SU-DHL-6 (cell line): Measurements from ENCODE around the gene ARPC2.

Experiments used
- H2AFZ ChIP-seq: fragments of 200-600 bp; sonication (generic); 2 replicates; pipeline ENCODE4 v1.6.1; 2014; ENCODE audit warnings: low read depth, mild to moderate bottlenecking, moderate library complexity, mixed read lengths, antibody characterized with exemption, low read length; ENCODE audit not compliant: severe bottlenecking
- H3F3A ChIP-seq: fragments of 200-600 bp; shearing (Covaris generic); 2 replicates; pipeline ENCODE4 v1.6.0; 2016; ENCODE audit warnings: antibody characterized with exemption, mild to moderate bottlenecking; ENCODE audit not compliant: insufficient read depth
- H3K27ac ChIP-seq: fragments of 200-600 bp; sonication (generic); 2 replicates; pipeline ENCODE4 v1.5.1; 2016; ENCODE audit warnings: low read depth, mild to moderate bottlenecking, low read length, moderate library complexity, mixed read lengths
- H3K27me3 ChIP-seq: fragments of 200-600 bp; sonication (generic), shearing (Covaris generic); 2 replicates; pipeline ENCODE4 v1.6.0; 2014; ENCODE audit warnings: mild to moderate bottlenecking, low read length
- H3K36me3 ChIP-seq: fragments of 200-600 bp; sonication (generic); 2 replicates; pipeline ENCODE4 v1.6.1; 2014; ENCODE audit warnings: mild to moderate bottlenecking, low read length, mixed read lengths
- H3K4me2 ChIP-seq: fragments of 300-600, 200-600 bp; shearing (Covaris generic), sonication (generic); 2 replicates; pipeline ENCODE4 v1.6.0; 2014; ENCODE audit warnings: low read length, low read depth, mild to moderate bottlenecking; ENCODE audit not compliant: poor library complexity, severe bottlenecking
- H3K4me3 ChIP-seq: fragments of 200-600 bp; sonication (generic); 2 replicates; pipeline ENCODE4 v1.5.1; 2014; ENCODE audit warnings: antibody characterized with exemption, low read length, mild to moderate bottlenecking, mixed read lengths; ENCODE audit not compliant: insufficient read depth, poor library complexity, severe bottlenecking
- H3K79me2 ChIP-seq: fragments of 200-600 bp; sonication (generic); 2 replicates; pipeline ENCODE4 v1.6.1; 2014; ENCODE audit warnings: mild to moderate bottlenecking, low read length, moderate library complexity; ENCODE audit not compliant: insufficient read depth
- H3K9ac ChIP-seq: fragments of 200-600 bp; sonication (generic); 2 replicates; pipeline ENCODE4 v1.7.0; 2014; ENCODE audit warnings: mild to moderate bottlenecking, low read length
- H3K9me2 ChIP-seq: fragments of 200-600 bp; sonication (generic); replicated peaks from 2 replicates; pipeline ENCODE4 v1.6.1; 2014; ENCODE audit warnings: low read length; ENCODE audit not compliant: insufficient read depth
- H3K9me3 ChIP-seq: fragments of 200-600 bp; sonication (generic); 2 replicates; pipeline ENCODE4 v1.6.1; 2014; ENCODE audit warnings: low read length, mixed read lengths; ENCODE audit not compliant: insufficient read depth
- H4K20me1 ChIP-seq: fragments of 200-600 bp; sonication (generic); 2 replicates; pipeline ENCODE4 v1.6.1; 2014; ENCODE audit warnings: low read depth, mild to moderate bottlenecking, antibody characterized with exemption, low read length, moderate library complexity, mixed read lengths
- EZH2phosphoT487 ChIP-seq: fragments of 200-600 bp; sonication (generic), shearing (Covaris generic); conservative IDR thresholded peaks from 2 replicates; pipeline ENCODE4 v1.6.1; 2018; ENCODE audit warnings: mild to moderate bottlenecking, antibody characterized with exemption, low read length, moderate library complexity, mixed read lengths
- TF ChIP-seq, protein P1 (sequence below): fragments of 200-600 bp; sonication (generic); IDR thresholded peaks from one replicate; pipeline ENCODE4 v1.5.1; 2017; ENCODE audit warnings: antibody characterized with exemption, mild to moderate bottlenecking, low read length, moderate library complexity; ENCODE audit not compliant: insufficient read depth, poor library complexity, severe bottlenecking

Gene ARPC2

DNA sequence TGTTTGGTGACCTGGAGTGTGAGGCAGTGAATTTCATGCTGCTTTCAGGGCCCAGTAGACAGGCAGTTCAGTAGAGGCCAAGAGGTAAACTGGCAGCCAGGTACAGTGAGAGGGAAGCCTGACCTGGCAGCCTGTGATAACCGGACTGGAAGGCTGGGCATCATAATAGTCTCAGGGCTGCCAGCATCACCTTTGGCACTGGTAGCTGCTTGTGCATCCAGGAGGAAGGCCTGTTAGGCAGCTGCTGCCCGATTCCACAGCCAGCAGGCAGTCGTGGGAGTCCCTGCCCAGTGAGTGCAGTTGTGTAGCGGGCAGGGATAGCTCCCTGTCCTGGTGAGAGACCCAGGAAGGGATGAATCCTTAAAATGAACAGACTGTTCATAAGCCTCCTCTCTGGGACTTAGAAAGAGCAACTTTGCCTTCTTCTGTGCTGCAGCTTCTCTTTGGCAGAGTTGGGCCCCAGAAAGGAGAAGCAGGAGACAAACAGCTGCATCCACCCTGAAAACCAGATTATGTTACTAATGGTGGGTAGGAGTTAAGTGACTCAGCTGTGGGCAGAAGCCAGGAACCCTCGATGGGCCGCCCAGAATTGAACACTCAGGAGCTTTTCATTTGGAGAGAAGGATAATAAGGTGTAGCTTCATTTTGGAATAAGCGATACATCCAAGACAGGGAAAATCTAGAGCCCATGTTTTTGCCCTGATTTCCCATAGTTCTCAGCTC is 35.7 kb downstream of the ARPC2 start:
- no peaks in the 10 kb centered on the region for H4K20me1 ChIP-seq
- H3K36me3 ChIP-seq: peaks cover 16% of the 10 kb centered on the region; the same call in 1 of the 2 replicates
- no peak overlapping the region for H3K4me2 ChIP-seq
- no peak overlapping the region for H3K9ac ChIP-seq
- no peaks in the 10 kb centered on the region for H3K9me3 ChIP-seq
- TF ChIP-seq, protein P1, sequence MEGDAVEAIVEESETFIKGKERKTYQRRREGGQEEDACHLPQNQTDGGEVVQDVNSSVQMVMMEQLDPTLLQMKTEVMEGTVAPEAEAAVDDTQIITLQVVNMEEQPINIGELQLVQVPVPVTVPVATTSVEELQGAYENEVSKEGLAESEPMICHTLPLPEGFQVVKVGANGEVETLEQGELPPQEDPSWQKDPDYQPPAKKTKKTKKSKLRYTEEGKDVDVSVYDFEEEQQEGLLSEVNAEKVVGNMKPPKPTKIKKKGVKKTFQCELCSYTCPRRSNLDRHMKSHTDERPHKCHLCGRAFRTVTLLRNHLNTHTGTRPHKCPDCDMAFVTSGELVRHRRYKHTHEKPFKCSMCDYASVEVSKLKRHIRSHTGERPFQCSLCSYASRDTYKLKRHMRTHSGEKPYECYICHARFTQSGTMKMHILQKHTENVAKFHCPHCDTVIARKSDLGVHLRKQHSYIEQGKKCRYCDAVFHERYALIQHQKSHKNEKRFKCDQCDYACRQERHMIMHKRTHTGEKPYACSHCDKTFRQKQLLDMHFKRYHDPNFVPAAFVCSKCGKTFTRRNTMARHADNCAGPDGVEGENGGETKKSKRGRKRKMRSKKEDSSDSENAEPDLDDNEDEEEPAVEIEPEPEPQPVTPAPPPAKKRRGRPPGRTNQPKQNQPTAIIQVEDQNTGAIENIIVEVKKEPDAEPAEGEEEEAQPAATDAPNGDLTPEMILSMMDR: no peak
- no peak for TF ChIP-seq EZH2phosphoT487
- no peaks in the 10 kb centered on the region for H3K27me3 ChIP-seq
- no peak overlapping the region for H2AFZ ChIP-seq
- peaks cover 37% of the 10 kb centered on the region for H3F3A ChIP-seq
- H3K4me3 ChIP-seq: no peak overlapping the region
- no peak overlapping the region for H3K27ac ChIP-seq
- H3K79me2 ChIP-seq: no peaks in the 10 kb centered on the region
- H3K9me2 ChIP-seq: no peaks in the 10 kb centered on the region

DNA sequence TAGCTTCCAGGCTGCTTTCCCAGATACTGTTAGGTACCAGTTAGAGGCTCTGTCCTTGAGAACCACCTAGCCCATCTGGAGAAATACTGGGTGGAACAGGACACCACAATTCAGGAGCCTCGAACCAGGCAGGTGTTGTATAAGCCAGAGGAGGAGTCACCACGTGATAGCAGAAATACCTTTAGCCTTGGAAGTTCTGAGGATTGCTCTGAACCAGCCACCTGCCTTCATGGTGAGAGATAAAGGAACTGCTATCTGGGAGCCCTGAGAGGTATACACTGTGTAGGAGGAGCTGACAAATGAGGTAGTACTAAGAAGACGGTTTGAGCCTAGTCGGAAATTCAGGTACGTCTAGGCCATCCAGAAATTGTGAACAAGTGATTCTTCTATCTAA is 36.2 kb downstream of the ARPC2 start:
- Histone ChIP-seq H3F3A (peaks cover 39% of the 10 kb centered on the region), H3K9me3 (no peaks in the 10 kb centered on the region), H4K20me1 (no peaks in the 10 kb centered on the region), H3K79me2 (no peaks in the 10 kb centered on the region), H2AFZ (no peak overlapping the region), H3K27me3 (no peaks in the 10 kb centered on the region), H3K36me3 (peaks cover 12% of the 10 kb centered on the region; the same call in 1 of the 2 replicates), H3K9ac (no peak overlapping the region), H3K4me3 (no peak overlapping the region), H3K4me2 (no peak overlapping the region), H3K9me2 (no peaks in the 10 kb centered on the region), H3K27ac (no peak overlapping the region)
- no peak for TF ChIP-seq EZH2phosphoT487
- TF ChIP-seq, protein P1: no peak

DNA sequence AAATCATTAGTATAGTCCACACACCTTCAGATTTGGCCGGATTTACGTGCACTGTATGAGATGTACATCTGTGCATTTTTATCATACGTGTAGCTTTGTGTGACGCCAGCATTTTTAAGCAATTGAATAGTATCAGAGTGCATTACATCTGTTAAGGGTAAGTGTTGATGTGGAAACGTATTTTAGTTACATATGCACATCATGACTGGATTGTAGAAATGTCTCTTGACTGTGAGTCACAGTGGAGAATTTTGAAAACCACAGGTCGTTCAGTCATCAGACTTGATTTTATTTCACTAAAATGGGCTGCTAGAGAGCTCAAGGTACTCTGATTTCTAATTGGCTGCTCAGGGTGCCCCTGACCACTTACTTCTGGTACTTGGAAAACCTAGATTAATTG is 38.5 kb downstream of the ARPC2 start:
- Histone ChIP-seq H3K36me3 (no peaks in the 10 kb centered on the region), H3K4me2 (no peak overlapping the region), H3F3A (peaks cover 39% of the 10 kb centered on the region), H4K20me1 (no peaks in the 10 kb centered on the region), H3K4me3 (no peak overlapping the region), H3K79me2 (no peaks in the 10 kb centered on the region), H3K27me3 (no peaks in the 10 kb centered on the region), H3K9ac (no peak overlapping the region), H3K9me2 (no peaks in the 10 kb centered on the region), H3K27ac (no peak overlapping the region), H2AFZ (no peak overlapping the region), H3K9me3 (no peaks in the 10 kb centered on the region)
- TF ChIP-seq, protein P1: no peak
- no peak for TF ChIP-seq EZH2phosphoT487
